ENCODE data around the gene HS3ST4. TPM values are rescaled to one million over a fixed set of nuclear protein-coding genes. Genes with fewer than 3 reads are reported as not detected.

The HS3ST4 gene
- total and polyA plus RNA-seq, 2 donors (not counting 3 experiments of a cell fraction or from before 2014, with no cell fraction given): not detected

DNA sequence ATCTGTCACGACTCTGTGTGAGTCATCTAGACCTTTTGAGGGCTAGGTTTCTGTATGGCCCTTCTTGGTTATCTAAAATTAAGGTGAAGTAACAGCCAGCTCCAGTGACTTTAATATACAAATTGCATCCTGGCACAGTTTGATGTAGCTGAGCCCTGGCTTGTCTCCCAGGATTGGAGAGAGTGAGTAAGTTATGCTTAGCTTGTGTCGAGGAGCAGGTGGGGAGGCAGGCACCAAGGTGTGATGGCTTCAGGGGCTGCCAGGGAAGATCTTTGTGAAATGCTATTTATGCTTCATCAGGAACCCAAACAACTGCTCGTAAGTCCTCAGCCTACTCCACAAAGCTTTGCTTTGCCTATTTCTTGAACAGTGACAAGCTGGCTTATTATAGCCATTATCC, 261.2 kb downstream of the HS3ST4 start:
- CTCF ChIA-PET: no interaction called here
- no peak for FAIRE-seq
- intact Hi-C loops (cut with micrococcal nuclease): no loop called here

More for the DNA sequence above, 261.2 kb downstream of the HS3ST4 start:
- BruUV-seq (replicated peaks): no TSS peak
- H2AFZ ChIP-seq (ENCODE audit: low read depth, low read length): no peak overlapping the region
- no peak overlapping the region for H3K4me2 ChIP-seq (ENCODE audit: insufficient read depth, low read length)
- H3K36me3 ChIP-seq (ENCODE audit: control insufficient read depth in 2 of 2, extremely low read depth in 1 of 2, insufficient read depth in 2 of 2, low read length in 2 of 2): no peaks in the 10 kb centered on the region
- dilution Hi-C loops (cut with MboI; ENCODE audit: extremely low pct_ligation_motif_present, low sequenced_read_pairs): no loop called here
- H3K9me1 ChIP-seq (replicated peaks; ENCODE audit: control insufficient read depth, extremely low read depth, insufficient read depth, low read length): no peaks in the 10 kb centered on the region
- no peaks in the 10 kb centered on the region for H3K4me1 ChIP-seq (ENCODE audit: control insufficient read depth, extremely low read depth, insufficient read depth, low read length)
- H3K9me3 ChIP-seq (replicated peaks; ENCODE audit: control insufficient read depth, insufficient read depth, low read length): peaks cover 4% of the 10 kb centered on the region
- no peak overlapping the region for H3K4me3 ChIP-seq (replicated peaks in 1 of 3; ENCODE audit: insufficient read depth in 1 of 3, low read depth in 1 of 3, low read length in 3 of 3)
- no peak overlapping the region for H3K27ac ChIP-seq (ENCODE audit: insufficient read depth, low read depth, low read length)
- H4K20me1 ChIP-seq (replicated peaks; ENCODE audit: control insufficient read depth, extremely low read depth, insufficient read depth, low read length): no peaks in the 10 kb centered on the region
- POLR2A ChIA-PET: no interaction called here
- H3K79me2 ChIP-seq (ENCODE audit: control insufficient read depth, insufficient read depth, low read length): no peaks in the 10 kb centered on the region
- H3K27me3 ChIP-seq (ENCODE audit: control insufficient read depth in 2 of 2, insufficient read depth in 2 of 2, low read length in 2 of 2): no peaks in the 10 kb centered on the region
- no peak for DNase-seq (ENCODE audit: low read depth, low spot score)
- TF ChIP-seq JUN (IDR thresholded peaks at IDR 0.05; ENCODE audit: borderline replicate concordance, insufficient read depth, insufficient read length, low read depth): no peak
- TF ChIP-seq POLR2AphosphoS5 (IDR thresholded peaks at IDR 0.05; ENCODE audit: insufficient read depth, low read depth, low read length): no peak
- TF ChIP-seq, protein P1, sequence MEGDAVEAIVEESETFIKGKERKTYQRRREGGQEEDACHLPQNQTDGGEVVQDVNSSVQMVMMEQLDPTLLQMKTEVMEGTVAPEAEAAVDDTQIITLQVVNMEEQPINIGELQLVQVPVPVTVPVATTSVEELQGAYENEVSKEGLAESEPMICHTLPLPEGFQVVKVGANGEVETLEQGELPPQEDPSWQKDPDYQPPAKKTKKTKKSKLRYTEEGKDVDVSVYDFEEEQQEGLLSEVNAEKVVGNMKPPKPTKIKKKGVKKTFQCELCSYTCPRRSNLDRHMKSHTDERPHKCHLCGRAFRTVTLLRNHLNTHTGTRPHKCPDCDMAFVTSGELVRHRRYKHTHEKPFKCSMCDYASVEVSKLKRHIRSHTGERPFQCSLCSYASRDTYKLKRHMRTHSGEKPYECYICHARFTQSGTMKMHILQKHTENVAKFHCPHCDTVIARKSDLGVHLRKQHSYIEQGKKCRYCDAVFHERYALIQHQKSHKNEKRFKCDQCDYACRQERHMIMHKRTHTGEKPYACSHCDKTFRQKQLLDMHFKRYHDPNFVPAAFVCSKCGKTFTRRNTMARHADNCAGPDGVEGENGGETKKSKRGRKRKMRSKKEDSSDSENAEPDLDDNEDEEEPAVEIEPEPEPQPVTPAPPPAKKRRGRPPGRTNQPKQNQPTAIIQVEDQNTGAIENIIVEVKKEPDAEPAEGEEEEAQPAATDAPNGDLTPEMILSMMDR (IDR thresholded peaks at IDR 0.05; ENCODE audit: extremely low read depth in 1 of 2, insufficient read depth in 1 of 2, low read depth in 1 of 2, low read length in 2 of 2): no peak
- no peak for TF ChIP-seq GATA2 (IDR thresholded peaks at IDR 0.05; ENCODE audit: insufficient read depth, insufficient read length, low read depth, low read length)
- no peak for TF ChIP-seq MYC (IDR thresholded peaks at IDR 0.05; ENCODE audit: low read depth, low read length)
- TF ChIP-seq, protein P2, sequence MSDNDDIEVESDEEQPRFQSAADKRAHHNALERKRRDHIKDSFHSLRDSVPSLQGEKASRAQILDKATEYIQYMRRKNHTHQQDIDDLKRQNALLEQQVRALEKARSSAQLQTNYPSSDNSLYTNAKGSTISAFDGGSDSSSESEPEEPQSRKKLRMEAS (IDR thresholded peaks at IDR 0.05; ENCODE audit: insufficient read depth, insufficient read length): no peak
- no peak for TF ChIP-seq FOS (IDR thresholded peaks at IDR 0.05; ENCODE audit: borderline replicate concordance, insufficient read depth, low read length)
- no peak for TF ChIP-seq EZH2 (IDR thresholded peaks at IDR 0.05; ENCODE audit: borderline replicate concordance, low read depth, low read length, severe bottlenecking)
- no peak for TF ChIP-seq POLR2A (IDR thresholded peaks at IDR 0.05; ENCODE audit: low read depth, low read length)
- no peak overlapping the region for H3K9ac ChIP-seq (replicated peaks; ENCODE audit: extremely low read depth, insufficient read depth, low read length)

Measured in endothelial cell of umbilical vein (primary cell).